ENCODE measurements around the gene RAD50.
"Not testable (repeated sequence)": the region's sequence is repeated elsewhere in the genome, so short reads cannot be mapped to it uniquely, and the experiment has no call there.

The RAD50 gene

DNA sequence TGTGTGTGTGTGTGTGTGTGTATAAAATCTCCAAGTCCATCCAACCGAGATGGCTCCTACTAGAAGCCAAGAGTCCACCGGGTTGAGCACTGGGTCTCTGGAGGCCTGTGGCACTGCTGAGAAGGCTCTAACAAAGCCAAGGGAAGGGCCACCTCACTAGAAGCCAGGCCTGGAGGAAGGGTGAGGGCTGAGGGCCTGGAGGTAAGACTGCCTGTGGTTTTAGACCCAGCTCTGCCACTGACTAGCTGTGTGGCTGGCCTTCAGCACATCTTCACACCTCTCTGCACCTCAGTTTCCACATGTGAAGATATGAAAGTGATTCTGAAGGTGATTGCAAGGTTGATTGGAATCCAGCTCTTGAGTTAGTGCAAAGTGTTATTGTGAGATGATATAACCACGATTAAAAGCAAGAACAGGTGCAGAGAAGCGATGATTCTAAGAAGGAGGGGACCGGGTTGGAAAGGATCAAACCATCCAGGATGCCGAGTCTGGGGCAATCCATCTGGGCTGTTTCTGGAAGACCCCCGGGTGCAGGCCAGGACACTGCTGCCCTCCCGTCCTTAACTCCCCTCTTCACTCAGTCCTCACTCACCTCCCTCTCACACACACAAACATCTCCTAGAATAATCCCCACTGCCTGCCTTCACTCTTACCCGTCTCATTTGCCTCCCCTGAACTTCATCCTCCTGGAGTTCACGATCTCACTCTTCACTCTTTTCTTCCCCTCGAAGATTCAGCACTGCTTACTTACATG, 119.3 kb downstream of the RAD50 start:
- ATAC-seq (no peak), DNase-seq (no peak)

DNA sequence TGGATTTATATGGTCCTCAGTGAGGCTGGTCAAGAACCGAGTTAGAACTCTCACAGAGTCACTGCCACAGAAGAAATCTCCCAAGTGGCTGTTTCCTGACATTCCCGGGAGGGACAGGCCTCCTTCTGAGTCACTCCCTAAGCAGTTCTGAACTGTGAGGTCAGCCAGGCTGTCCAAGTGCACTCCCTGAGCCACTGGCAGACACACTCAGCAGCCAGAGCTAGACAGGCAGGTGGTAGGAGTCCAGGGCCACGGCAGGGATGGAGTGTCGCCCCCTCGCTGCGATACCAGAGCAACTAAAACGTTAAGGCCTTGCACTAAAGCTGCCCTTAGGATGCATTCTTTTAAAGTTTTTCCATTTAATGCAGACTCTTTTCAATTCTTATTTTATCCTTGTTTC, 120.4 kb downstream of the RAD50 start:
- DNase-seq = no peak
- ATAC-seq = no peak

DNA sequence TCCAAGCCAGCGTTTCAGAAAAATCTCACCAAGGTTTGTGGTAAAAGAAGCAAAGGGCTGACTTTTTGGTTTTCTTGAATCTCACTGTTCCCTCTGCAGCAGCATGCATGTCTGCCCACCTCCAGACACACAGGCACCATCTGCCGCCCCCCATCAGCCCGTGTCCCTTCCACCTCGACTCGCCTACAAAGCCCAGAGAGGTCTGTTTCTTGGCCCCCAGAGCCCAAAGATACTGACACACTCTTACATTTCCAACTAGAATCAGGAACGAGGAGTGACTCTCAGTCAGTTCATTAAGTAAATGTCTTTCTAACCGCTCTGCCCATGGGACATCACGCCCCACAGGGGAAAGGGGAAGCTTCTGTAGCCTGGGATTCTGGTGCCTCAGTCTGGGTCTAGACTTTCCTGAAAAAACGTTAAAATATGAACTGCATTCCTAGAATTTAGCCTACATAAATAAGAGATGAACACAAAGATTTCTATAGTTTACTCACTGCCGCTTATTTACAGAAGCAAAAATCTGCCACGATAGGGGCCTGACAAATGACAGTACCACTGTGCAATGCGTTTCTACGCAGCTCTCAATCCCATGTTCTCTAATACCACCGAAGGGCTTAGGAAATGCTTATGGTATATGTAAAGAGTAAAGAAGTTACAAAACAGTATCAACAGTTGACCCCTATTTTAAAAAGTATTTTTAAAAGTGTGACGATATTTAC, 121.1 kb downstream of the RAD50 start:
- DNase-seq (no peak), ATAC-seq (no peak)

DNA sequence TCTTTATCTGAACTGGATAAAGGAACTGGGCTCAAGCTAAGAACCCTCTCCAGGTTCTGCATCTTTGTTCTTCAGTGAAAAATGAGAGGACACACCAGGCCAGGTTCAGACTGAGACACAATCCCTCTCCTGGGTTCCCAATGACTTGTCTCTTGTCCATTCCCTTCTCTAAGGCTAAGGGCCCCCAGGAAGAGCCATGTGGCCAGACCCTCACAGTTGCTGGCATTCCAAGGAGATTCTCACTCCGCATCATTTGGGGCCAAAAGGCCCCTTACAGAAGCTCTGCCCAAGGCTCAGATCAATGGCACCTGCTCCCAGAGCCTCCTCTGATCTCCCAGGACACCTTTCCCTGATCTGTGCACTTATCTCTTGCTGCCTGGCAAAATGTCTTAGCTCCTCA, 122.0 kb downstream of the RAD50 start:
- ATAC-seq (no peak), DNase-seq (no peak)

DNA sequence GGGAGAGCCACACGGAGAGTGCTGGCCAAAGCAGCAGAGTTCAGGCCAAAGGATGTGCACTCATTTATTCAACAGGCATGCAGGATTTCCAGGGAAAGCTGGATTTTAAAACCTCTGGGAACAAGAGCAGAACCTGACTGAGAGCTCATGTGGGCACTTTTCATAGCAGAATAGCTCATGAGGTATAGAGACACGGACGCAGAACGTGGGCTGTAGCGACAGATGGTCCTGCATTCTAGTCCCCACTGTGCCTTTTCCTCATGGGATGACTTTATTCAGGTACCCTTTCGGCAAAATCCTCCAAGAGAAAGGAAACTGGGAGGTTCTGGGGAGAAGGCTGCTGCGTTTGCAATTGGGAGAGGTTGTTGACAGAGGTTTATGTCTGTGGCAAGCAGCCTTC, 122.4 kb downstream of the RAD50 start:
- DNase-seq (no peak), ATAC-seq (no peak)

- no peak for ATAC-seq
- DNase-seq = no peak
These were observed 123.1 kb downstream of the RAD50 start for GRCh38 chr5:132679717-132680380.

DNA sequence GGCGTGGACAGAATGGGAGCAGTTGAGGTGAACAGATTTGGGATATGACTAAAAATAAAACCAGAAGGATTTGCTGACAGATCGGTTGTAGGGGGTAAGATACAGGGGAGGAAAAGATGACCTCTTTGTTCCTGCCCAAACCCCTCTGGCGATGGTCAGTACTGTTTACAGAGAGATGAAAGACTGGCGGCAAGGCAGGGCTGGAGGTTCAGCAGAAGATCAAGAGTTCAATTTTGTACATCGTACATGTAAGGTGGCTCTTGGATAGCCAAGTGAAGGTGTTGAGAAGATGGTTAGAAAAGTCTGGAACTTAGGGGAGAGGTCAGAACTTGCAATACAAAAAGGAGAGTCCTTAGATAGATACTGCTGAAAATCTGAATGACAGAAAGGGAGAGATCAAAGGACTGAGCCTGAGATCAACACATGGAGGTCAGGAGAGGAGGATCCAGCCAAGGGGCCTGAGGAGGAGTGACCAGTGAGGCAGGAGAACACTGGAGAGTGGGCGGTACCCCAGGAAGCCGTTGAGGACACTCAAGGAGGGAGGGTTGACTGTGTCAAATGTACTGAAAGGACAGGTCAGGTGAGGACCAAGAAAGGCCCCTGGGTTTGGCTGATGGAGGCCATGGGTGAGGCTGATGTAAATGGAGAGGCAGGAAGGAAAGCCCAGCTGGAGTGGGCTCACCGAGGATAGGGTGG, 124.2 kb downstream of the RAD50 start:
- ATAC-seq (no peak), DNase-seq (no peak)

GRCh38 chr5:132681476-132681831, 124.7 kb downstream of the RAD50 start:
- no peak for DNase-seq

DNA sequence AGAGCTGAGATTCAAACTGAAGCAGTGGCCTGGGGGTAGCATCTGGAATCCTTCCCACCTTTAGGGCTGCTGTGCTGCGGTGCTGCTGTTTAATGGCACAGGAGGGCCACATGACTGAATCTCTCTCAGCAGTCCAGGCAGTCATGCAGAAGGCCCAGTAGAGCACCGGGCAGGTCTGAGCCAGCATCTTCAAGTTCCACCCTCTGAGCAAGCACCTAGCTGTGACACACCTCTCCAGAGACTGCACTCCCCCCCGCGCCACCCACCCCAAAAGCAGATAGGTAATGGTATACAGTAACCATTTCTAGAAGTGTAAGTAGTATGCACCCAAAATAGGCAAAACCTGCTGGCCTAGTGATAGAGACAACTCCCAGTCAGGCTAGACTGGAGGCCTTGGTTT, 125.2 kb downstream of the RAD50 start:
- DNase-seq (no peak), ATAC-seq (no peak)

More at GRCh38 chr5:132681476-132681831, 124.7 kb downstream of the RAD50 start:
- ATAC-seq = no peak

GRCh38 chr5:132684491-132684890, 127.7 kb downstream of the RAD50 start:
- ATAC-seq = no peak

GRCh38 chr5:132684922-132685720, 128.3 kb downstream of the RAD50 start:
- ATAC-seq (peak; percentile 52), DNase-seq (peak; percentile 30)

More at GRCh38 chr5:132684491-132684890, 127.7 kb downstream of the RAD50 start:
- DNase-seq = no peak

- DNase-seq = no peak
- ATAC-seq = no peak
These were observed 129.4 kb downstream of the RAD50 start for GRCh38 chr5:132686193-132686592.

DNA sequence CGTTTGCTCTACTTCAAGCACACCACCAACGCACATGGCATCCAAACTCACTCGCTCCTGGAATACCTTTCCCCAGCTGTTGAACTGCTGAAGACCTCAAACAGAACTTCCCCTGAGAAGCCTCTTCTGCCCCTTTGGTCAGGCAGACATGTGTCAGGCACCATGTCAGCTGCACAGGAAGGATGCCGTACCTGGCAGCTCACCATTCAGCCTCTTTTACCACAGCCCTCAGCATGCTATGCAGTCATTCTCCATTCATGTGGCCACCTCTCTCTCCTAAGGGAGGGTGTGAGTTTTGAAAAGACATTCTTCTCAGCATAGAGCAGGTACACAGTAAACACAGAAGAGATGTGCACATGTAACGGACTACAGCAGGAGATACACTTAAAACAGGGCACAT, 131.2 kb downstream of the RAD50 start:
- peak; percentile 70 for ATAC-seq
- DNase-seq = peak; percentile 36

DNA sequence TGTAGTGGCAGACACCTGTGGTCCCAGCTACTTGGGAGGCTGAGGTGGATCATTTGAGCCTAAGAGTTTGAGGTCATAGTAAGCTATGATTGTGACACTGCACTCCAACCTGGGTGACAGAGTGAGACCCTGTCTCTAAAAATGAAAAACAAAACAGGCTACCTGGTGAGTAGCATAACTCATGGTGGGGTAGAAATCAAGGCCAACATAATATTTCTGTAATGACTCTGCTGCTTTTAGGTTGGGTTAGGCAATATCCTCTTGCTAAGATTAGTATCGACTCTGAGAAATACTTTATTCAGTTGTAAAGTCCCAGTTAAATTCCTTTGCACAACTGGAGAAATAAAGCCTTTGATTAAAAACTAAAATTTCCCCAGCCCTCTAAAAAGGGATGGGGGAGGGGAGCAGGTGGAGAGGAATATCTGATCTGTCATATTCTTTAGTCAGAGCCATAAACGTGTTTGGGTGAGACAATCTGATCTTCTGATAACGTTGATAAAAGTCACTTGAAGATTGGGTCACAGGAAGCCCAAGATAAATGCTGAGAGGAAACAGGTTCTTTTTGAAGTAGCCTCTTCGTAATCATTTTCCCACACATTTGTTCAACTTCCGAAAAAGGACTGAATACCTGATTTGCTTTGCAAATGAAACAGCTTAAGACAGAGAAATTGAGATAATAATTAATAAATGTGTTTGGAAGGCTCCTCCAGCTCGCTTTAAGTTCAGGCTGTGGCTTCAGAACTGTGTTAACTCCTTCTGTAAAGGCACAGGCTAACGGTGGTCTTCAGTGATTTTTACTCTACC, 132.0 kb downstream of the RAD50 start:
- ATAC-seq = peak; percentile 60

GRCh38 chr5:132689513-132689912, 132.7 kb downstream of the RAD50 start:
- DNase-seq = no peak
- ATAC-seq = no peak

More for the DNA sequence above, 132.0 kb downstream of the RAD50 start:
- peak; percentile 35 for DNase-seq

GRCh38 chr5:132690156-132690555, 133.4 kb downstream of the RAD50 start:
- ATAC-seq = no peak
- DNase-seq = no peak

GRCh38 chr5:132691755-132692631, 135.2 kb downstream of the RAD50 start:
- not testable (repeated sequence) for ATAC-seq, DNase-seq

GRCh38 chr5:132692632-132692967, 135.8 kb downstream of the RAD50 start:
- DNase-seq = no peak
- no peak for ATAC-seq
